ENCODE measurements around the gene SLC2A4RG.

- TF ChIP-seq, protein P1, sequence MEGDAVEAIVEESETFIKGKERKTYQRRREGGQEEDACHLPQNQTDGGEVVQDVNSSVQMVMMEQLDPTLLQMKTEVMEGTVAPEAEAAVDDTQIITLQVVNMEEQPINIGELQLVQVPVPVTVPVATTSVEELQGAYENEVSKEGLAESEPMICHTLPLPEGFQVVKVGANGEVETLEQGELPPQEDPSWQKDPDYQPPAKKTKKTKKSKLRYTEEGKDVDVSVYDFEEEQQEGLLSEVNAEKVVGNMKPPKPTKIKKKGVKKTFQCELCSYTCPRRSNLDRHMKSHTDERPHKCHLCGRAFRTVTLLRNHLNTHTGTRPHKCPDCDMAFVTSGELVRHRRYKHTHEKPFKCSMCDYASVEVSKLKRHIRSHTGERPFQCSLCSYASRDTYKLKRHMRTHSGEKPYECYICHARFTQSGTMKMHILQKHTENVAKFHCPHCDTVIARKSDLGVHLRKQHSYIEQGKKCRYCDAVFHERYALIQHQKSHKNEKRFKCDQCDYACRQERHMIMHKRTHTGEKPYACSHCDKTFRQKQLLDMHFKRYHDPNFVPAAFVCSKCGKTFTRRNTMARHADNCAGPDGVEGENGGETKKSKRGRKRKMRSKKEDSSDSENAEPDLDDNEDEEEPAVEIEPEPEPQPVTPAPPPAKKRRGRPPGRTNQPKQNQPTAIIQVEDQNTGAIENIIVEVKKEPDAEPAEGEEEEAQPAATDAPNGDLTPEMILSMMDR (IDR thresholded peaks at IDR 0.05): no peak
- TF ChIP-seq POLR2A (IDR thresholded peaks at IDR 0.05): no peak
- TF ChIP-seq POLR2AphosphoS5 (IDR thresholded peaks at IDR 0.05): peak in 1 of 4 donors; percentile 4
- TF ChIP-seq EP300 (IDR thresholded peaks at IDR 0.05): no peak
Measured at GRCh38 chr20:63695424-63696305, 43.9 kb upstream of the SLC2A4RG start.
